AG09319 (cell line): ENCODE data around the gene IL10.

Experiments used
- DNase-seq: peaks from one replicate; pipeline ENCODE4 v3.0.0-alpha.2; 2010; ENCODE audit warnings: low read depth; ENCODE audit errors: extremely low read depth
- TF ChIP-seq, protein P1 (sequence below): IDR thresholded peaks from 2 replicates; pipeline ENCODE4 v1.5.1; 2011; ENCODE audit warnings: low read depth, mild to moderate bottlenecking, inconsistent platforms, low read length, moderate library complexity

IL10 gene

DNA sequence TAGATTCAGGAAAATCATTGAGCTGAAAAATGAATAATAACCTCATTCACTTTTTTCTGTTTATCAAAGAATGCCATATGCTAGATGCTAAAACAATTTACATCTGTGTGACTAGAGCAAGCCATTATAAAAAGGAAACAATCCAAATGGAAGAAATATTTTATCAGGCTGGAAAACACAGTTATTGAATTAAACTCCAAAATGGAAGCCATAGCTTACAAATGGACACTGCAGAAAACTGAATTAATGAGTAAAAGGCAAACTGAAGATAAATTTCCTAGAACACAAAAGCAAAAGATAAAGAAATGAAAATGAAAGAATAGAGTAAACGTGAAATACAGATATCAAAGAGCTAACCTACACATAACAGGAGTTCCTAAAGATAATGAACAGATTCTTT, 33.1 kb upstream of the IL10 start:
- no peak for DNase-seq

DNA sequence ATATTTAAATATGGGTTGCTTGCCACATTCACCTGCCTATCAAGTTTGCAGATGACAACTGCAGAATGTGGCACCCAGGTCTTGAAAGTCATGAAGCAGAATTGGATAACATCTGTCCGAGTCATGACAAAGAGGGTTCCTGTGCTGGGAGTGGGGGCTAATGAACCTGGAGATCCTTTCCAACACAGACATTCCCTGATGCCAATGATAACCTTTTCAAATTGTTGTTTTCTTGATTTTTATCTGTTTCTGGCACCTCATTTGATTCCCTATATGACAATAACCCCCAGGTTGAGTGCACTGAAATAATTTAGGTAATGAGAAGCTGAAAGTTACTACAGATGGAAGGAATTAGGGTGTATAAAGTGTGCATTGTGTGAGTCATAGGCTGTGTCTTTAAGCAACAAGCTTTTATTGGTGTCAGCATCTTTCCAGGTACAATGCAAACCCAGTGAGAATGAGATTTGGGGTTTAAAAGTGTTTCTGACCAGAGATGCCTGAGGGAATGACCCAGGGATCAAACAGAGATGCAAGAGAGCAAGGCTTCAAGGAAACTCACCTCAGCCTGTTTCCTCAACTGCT, 32.0 kb upstream of the IL10 start:
- TF ChIP-seq, protein P1, sequence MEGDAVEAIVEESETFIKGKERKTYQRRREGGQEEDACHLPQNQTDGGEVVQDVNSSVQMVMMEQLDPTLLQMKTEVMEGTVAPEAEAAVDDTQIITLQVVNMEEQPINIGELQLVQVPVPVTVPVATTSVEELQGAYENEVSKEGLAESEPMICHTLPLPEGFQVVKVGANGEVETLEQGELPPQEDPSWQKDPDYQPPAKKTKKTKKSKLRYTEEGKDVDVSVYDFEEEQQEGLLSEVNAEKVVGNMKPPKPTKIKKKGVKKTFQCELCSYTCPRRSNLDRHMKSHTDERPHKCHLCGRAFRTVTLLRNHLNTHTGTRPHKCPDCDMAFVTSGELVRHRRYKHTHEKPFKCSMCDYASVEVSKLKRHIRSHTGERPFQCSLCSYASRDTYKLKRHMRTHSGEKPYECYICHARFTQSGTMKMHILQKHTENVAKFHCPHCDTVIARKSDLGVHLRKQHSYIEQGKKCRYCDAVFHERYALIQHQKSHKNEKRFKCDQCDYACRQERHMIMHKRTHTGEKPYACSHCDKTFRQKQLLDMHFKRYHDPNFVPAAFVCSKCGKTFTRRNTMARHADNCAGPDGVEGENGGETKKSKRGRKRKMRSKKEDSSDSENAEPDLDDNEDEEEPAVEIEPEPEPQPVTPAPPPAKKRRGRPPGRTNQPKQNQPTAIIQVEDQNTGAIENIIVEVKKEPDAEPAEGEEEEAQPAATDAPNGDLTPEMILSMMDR: no peak
- DNase-seq: no peak

More for the DNA sequence above, 33.1 kb upstream of the IL10 start:
- TF ChIP-seq, protein P1: no peak

DNA sequence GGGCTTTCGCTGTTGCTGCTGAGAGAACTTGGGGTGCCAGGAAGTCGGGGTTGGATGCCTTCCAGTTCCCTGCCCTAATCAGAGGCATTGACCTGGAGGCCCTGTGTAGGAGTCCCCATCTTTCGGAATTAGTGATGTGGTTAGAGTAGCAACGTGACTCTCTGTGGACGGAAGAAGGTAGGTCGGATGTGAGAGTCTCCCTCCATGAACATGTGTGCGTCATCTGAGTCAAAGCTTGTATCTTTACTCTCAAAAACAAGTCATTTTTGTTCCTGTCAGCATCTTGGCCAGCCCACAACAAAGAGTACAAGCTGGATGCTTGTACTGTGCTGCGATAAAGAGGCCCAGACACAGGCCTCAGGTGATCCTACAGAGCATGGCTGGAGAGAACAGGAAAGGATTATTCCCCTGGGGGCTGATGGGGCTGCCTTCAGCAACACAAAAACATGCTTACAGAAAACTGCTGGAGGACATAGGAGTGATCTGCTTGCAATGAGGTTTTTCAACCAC, 31.0 kb upstream of the IL10 start:
- DNase-seq: no peak
- TF ChIP-seq, protein P1: no peak

DNA sequence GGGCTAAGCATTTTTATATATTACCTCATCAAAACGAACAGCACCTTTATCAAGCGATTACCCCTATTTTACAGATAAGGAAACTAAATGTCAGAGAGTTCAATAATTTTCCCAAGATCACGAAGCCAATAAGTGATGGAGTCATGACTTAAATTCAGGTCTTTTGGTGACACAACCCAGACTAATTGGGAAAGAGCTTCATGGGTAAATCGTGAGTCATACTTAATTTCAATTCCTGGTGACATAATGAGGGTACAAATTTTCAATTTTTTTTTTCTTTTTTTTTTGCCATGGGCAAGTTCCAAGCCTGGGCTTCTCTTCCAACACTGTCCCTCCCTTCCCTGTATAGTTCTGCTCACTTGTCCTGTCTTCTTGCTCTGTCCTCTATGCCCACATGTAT, 30.1 kb upstream of the IL10 start:
- DNase-seq: no peak
- TF ChIP-seq, protein P1: no peak

DNA sequence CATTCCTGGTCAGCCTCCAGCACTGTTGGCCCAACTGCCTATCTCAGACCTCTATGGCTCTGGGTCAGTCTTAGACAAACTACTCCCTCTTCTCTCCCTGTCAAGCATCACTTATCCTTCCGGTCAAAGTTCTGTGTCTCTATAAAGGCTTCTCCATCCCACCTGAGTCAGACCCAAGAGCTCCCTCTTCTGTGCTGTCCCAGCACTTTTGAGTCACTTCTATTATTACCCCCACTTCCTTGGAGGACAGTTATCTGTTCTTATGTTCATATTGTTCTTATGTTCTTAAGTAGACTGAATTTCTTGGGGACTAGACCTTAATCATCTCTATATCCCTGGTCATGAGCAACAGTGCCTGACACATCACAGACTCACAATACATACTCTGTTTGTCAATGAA, 29.2 kb upstream of the IL10 start:
- TF ChIP-seq, protein P1: no peak
- DNase-seq: no peak

DNA sequence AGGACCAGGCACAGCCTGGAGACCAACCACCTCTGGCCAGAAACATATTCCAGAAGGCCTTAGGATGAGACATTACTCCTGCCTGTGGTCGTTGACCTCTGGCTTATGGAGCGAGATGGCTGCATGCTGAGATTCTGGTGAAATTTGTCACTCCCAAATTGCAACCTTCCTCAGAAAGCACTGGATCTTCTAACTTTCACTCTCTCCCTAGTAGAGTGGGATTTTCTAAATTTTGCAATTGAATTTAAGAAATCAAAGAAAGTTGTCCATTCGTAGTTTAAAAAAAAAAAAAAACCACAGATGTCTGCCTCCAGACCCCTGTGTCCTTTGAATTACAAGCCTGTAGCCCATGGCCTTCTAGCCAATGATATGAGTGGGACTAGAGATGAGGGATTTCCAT, 28.6 kb upstream of the IL10 start:
- no peak for DNase-seq
- TF ChIP-seq, protein P1: no peak

DNA sequence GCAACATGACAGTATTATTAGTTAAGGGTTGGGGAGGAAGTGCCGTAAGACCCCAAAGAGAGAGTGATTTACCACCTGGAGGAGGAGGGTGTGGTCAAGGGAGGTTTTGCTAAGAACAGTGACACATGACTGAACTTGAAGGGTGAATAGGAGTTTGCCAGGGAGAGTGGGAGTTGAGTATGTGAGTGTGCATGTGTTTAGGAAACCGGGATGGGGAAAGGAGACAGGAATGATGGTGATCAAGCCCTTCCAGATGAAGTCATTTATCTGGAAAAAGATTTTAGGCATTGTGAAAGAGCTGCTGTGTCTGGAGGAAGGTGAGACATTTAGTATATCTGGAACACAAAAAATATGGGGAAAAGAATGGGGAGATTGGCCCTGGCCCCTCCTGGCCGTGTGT, 28.1 kb upstream of the IL10 start:
- no peak for DNase-seq
- TF ChIP-seq, protein P1: no peak
